SK-N-SH treated with all-trans-retinoic acid at 6 μM for 48 hours (cell line): ENCODE data around the gene RAI14.

ENCODE experiments used
- ATAC-seq: fragments of 200-7000 bp; cut with Tn5 transposase; 3 replicates; pipeline ENCODE4 v1.9.1; 2020; ENCODE audit warnings: mild to moderate bottlenecking, moderate library complexity
- ARNTL ChIP-seq: fragments of 450-650 bp; formaldehyde crosslinking; IDR thresholded peaks from 2 replicates; pipeline ENCODE4 v1.5.0; 2020; ENCODE audit warnings: low read depth, mild to moderate bottlenecking, moderate library complexity, borderline replicate concordance
- BACH2 ChIP-seq: fragments of 250-450 bp; sonication (Bioruptor Pico); IDR thresholded peaks from 2 replicates; pipeline ENCODE4 v1.9.0; 2021; ENCODE audit warnings: mild to moderate bottlenecking, borderline replicate concordance
- CSDC2 ChIP-seq: fragments of 250-450 bp; sonication (Bioruptor Pico); IDR thresholded peaks from 2 replicates; pipeline ENCODE4 v1.5.0; 2020; ENCODE audit warnings: mild to moderate bottlenecking, moderate library complexity
- ESRRG ChIP-seq: fragments of 250-450 bp; sonication (Bioruptor Pico); IDR thresholded peaks from 2 replicates; pipeline ENCODE4 v1.6.1; 2021; ENCODE audit warnings: mild to moderate bottlenecking
- GLIS3 ChIP-seq: fragments of 250-450 bp; sonication (Bioruptor Pico); IDR thresholded peaks from 2 replicates; pipeline ENCODE4 v1.5.0; 2020; ENCODE audit warnings: mild to moderate bottlenecking, moderate library complexity
- ISL1 ChIP-seq: fragments of 250-450 bp; sonication (Bioruptor Pico); IDR thresholded peaks from 2 replicates; pipeline ENCODE4 v2.1.2; 2022; ENCODE audit warnings: mild to moderate bottlenecking, moderate library complexity
- OSR1 ChIP-seq: fragments of 250-450 bp; sonication (Bioruptor Pico); IDR thresholded peaks from 2 replicates; pipeline ENCODE4 v1.8.0; 2022; ENCODE audit warnings: moderate library complexity, mild to moderate bottlenecking, inconsistent platforms
- PPARA ChIP-seq: fragments of 250-450 bp; sonication (Bioruptor Pico); IDR thresholded peaks from 2 replicates; pipeline ENCODE4 v1.5.0; 2020; ENCODE audit warnings: mild to moderate bottlenecking, borderline replicate concordance
- RARB ChIP-seq: fragments of 250-450 bp; sonication (Bioruptor Pico); IDR thresholded peaks from 2 replicates; pipeline ENCODE4 v1.8.0; 2021; ENCODE audit warnings: mild to moderate bottlenecking, moderate library complexity
- SNAI2 ChIP-seq: fragments of 250-450 bp; sonication (Bioruptor Pico); IDR thresholded peaks from 2 replicates; pipeline ENCODE4 v1.5.0; 2020; ENCODE audit warnings: mild to moderate bottlenecking, moderate library complexity
- TCF4 ChIP-seq: fragments of 250-450 bp; sonication (Bioruptor Pico); IDR thresholded peaks from 2 replicates; pipeline ENCODE4 v1.8.0; 2021; ENCODE audit warnings: mild to moderate bottlenecking, moderate library complexity, borderline replicate concordance
- TOX ChIP-seq: fragments of 250-450 bp; sonication (Bioruptor Pico); IDR thresholded peaks from 2 replicates; pipeline ENCODE4 v1.8.0; 2021; ENCODE audit warnings: mild to moderate bottlenecking, moderate library complexity, borderline replicate concordance
- ZC3H10 ChIP-seq: fragments of 250-450 bp; sonication (Bioruptor Pico); IDR thresholded peaks from 2 replicates; pipeline ENCODE4 v1.5.1; 2021; ENCODE audit warnings: mild to moderate bottlenecking, moderate library complexity
- ZFP3 ChIP-seq: fragments of 250-450 bp; sonication (Bioruptor Pico); IDR thresholded peaks from 2 replicates; pipeline ENCODE4 v1.5.0; 2020; ENCODE audit warnings: mild to moderate bottlenecking, moderate library complexity
- ZFP30 ChIP-seq: fragments of 450-650 bp; formaldehyde crosslinking; IDR thresholded peaks from 2 replicates; pipeline ENCODE4 v1.5.0; 2022; ENCODE audit warnings: mild to moderate bottlenecking, moderate library complexity
- ZNF565 ChIP-seq: fragments of 450-650 bp; formaldehyde crosslinking; conservative IDR thresholded peaks from 2 replicates; pipeline ENCODE4 v1.5.0; 2020; ENCODE audit warnings: low read depth, mild to moderate bottlenecking, moderate library complexity
- ZNF70 ChIP-seq: fragments of 450-650 bp; formaldehyde crosslinking; IDR thresholded peaks from 2 replicates; pipeline ENCODE4 v1.5.0; 2020; ENCODE audit warnings: mild to moderate bottlenecking, moderate library complexity
- ZNF8 ChIP-seq: fragments of 450-650 bp; formaldehyde crosslinking; IDR thresholded peaks from 2 replicates; pipeline ENCODE4 v1.5.0; 2020; ENCODE audit warnings: mild to moderate bottlenecking, moderate library complexity
- TF ChIP-seq, protein P1 (sequence below): fragments of 250-450 bp; sonication (Bioruptor Pico); IDR thresholded peaks from 2 replicates; pipeline ENCODE4 v1.5.1; 2020; ENCODE audit warnings: low read depth, mild to moderate bottlenecking, moderate library complexity
- TF ChIP-seq, protein P2 (sequence below): fragments of 250-450 bp; sonication (Bioruptor Pico); IDR thresholded peaks from 2 replicates; pipeline ENCODE4 v1.8.0; 2021; ENCODE audit warnings: low read depth, mild to moderate bottlenecking, moderate library complexity, borderline replicate concordance
- TF ChIP-seq, protein P3 (sequence below): fragments of 250-450 bp; sonication (Bioruptor Pico); IDR thresholded peaks from 2 replicates; pipeline ENCODE4 v1.8.0; 2020; ENCODE audit warnings: mild to moderate bottlenecking, moderate library complexity, borderline replicate concordance
- TF ChIP-seq, protein P4 (sequence below): fragments of 250-450 bp; sonication (Bioruptor Pico); IDR thresholded peaks from 2 replicates; pipeline ENCODE4 v1.5.1; 2021; ENCODE audit warnings: mild to moderate bottlenecking, moderate library complexity

Gene RAI14

DNA sequence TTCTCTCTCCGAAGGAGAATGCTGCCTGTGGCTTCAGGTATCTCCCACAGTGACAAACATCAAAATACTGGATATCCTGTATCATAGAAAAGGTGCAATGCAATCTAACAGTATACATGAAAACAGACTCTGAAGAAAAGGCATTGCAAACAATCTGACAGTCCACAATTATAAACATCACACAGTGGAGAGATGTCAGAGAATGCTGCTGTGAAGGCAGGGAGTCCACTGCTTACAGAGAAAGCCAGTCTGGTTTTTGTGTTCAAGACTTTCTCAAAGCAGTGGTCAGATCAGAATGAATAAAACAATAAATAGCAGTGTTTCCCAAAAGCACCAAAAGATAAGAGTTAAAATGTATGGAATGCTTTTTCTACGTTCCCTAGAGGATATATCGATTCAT lies 211.5 kb downstream of the RAI14 start:
- ATAC-seq: no peak
- TF ChIP-seq OSR1 (CRISPR knock-in tag) (no peak), ZFP30 (CRISPR knock-in tag) (no peak)
- TF ChIP-seq, protein P1, sequence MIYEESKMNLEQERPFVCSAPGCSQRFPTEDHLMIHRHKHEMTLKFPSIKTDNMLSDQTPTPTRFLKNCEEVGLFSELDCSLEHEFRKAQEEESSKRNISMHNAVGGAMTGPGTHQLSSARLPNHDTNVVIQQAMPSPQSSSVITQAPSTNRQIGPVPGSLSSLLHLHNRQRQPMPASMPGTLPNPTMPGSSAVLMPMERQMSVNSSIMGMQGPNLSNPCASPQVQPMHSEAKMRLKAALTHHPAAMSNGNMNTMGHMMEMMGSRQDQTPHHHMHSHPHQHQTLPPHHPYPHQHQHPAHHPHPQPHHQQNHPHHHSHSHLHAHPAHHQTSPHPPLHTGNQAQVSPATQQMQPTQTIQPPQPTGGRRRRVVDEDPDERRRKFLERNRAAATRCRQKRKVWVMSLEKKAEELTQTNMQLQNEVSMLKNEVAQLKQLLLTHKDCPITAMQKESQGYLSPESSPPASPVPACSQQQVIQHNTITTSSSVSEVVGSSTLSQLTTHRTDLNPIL (CRISPR knock-in tag): no peak

DNA sequence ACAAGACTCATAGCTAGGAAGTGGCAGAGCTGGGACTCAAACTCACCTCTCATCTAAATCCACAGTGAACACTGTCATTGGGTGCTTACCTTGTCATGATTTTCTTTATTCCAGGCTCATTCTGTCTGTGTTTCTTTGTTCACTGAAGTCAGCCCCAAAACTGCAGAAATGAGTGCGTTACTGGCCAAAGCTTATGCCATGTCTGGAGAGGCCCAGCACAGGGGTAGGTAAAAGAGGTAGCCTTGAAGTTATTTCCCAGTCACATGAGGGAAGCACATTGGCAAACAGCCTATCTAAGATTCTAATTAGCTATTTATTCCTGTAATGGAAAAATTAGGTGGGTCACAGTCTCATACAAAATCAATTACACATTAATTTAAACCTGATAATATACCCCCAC lies 212.7 kb downstream of the RAI14 start:
- no peak for ATAC-seq
- no peak for TF ChIP-seq ISL1 (CRISPR knock-in tag)
- no peak for TF ChIP-seq ZNF565 (CRISPR knock-in tag)
- TF ChIP-seq ESRRG (CRISPR knock-in tag): no peak
- TF ChIP-seq RARB (CRISPR knock-in tag): no peak
- TF ChIP-seq, protein P2, sequence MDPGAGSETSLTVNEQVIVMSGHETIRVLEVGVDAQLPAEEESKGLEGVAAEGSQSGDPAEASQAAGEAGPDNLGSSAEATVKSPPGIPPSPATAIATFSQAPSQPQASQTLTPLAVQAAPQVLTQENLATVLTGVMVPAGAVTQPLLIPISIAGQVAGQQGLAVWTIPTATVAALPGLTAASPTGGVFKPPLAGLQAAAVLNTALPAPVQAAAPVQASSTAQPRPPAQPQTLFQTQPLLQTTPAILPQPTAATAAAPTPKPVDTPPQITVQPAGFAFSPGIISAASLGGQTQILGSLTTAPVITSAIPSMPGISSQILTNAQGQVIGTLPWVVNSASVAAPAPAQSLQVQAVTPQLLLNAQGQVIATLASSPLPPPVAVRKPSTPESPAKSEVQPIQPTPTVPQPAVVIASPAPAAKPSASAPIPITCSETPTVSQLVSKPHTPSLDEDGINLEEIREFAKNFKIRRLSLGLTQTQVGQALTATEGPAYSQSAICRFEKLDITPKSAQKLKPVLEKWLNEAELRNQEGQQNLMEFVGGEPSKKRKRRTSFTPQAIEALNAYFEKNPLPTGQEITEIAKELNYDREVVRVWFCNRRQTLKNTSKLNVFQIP (CRISPR knock-in tag): no peak
- no peak for TF ChIP-seq ZNF70 (CRISPR knock-in tag)
- TF ChIP-seq GLIS3 (CRISPR knock-in tag): no peak
- no peak for TF ChIP-seq BACH2 (CRISPR knock-in tag)
- TF ChIP-seq OSR1 (CRISPR knock-in tag): no peak
- TF ChIP-seq, protein P3, sequence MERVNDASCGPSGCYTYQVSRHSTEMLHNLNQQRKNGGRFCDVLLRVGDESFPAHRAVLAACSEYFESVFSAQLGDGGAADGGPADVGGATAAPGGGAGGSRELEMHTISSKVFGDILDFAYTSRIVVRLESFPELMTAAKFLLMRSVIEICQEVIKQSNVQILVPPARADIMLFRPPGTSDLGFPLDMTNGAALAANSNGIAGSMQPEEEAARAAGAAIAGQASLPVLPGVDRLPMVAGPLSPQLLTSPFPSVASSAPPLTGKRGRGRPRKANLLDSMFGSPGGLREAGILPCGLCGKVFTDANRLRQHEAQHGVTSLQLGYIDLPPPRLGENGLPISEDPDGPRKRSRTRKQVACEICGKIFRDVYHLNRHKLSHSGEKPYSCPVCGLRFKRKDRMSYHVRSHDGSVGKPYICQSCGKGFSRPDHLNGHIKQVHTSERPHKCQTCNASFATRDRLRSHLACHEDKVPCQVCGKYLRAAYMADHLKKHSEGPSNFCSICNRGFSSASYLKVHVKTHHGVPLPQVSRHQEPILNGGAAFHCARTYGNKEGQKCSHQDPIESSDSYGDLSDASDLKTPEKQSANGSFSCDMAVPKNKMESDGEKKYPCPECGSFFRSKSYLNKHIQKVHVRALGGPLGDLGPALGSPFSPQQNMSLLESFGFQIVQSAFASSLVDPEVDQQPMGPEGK (CRISPR knock-in tag): no peak
- TF ChIP-seq ZFP30 (CRISPR knock-in tag): no peak
- TF ChIP-seq, protein P4, sequence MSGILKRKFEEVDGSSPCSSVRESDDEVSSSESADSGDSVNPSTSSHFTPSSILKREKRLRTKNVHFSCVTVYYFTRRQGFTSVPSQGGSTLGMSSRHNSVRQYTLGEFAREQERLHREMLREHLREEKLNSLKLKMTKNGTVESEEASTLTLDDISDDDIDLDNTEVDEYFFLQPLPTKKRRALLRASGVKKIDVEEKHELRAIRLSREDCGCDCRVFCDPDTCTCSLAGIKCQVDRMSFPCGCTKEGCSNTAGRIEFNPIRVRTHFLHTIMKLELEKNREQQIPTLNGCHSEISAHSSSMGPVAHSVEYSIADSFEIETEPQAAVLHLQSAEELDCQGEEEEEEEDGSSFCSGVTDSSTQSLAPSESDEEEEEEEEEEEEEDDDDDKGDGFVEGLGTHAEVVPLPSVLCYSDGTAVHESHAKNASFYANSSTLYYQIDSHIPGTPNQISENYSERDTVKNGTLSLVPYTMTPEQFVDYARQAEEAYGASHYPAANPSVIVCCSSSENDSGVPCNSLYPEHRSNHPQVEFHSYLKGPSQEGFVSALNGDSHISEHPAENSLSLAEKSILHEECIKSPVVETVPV (CRISPR knock-in tag): no peak
- TF ChIP-seq ZNF8 (CRISPR knock-in tag): no peak
- no peak for TF ChIP-seq SNAI2 (CRISPR knock-in tag)
- TF ChIP-seq ARNTL: no peak
- TF ChIP-seq, protein P1 (CRISPR knock-in tag): no peak
- no peak for TF ChIP-seq ZFP3 (CRISPR knock-in tag)
- TF ChIP-seq CSDC2 (CRISPR knock-in tag): no peak

DNA sequence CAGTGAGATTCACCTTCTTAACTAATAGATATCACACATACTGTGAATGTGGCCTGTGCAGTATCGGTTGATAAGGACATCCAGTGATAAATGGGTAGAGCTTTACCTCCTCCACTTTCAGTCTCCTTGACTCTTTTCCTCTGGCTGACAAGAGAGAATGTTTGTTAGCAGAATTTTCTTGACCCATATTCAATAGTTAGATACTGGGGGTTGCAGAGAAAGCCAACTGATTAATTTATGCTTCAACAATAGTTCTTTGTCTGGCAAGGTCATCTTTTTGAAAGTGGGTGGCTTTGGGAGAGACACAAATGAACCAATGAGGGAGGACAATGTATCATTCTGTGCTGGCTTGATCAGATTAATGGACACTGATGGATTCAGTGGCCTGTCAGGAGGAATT lies 213.1 kb downstream of the RAI14 start:
- ATAC-seq: no peak

DNA sequence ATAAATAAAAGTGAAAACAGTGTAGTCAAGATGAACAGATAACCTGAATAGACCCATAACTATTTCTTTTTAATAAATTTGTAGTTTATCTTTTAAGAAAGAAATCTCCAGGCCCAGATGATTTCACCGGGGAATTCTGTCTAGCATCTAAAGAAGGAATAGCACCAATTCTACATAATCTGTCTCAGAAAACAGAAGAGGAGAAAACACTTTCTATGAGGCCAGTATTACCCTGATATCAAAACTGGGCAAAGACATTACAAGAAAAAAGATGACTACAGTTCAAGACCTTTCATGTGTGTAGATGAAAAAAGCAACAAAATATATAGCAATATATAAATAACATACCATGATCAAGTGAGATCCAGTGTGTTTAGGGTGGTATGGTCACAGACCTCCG lies 214.3 kb downstream of the RAI14 start:
- no peak for ATAC-seq

More for the DNA sequence above, 213.1 kb downstream of the RAI14 start:
- TF ChIP-seq ZNF70 (CRISPR knock-in tag): no peak
- no peak for TF ChIP-seq RARB (CRISPR knock-in tag)
- TF ChIP-seq TCF4 (CRISPR knock-in tag): peak; percentile 14; the same call in 1 of the 2 replicates
- no peak for TF ChIP-seq ARNTL

More for the DNA sequence above, 214.3 kb downstream of the RAI14 start:
- TF ChIP-seq ZC3H10 (CRISPR knock-in tag) (no peak), BACH2 (CRISPR knock-in tag) (no peak), OSR1 (CRISPR knock-in tag) (no peak), ZFP30 (CRISPR knock-in tag) (no peak), TOX (CRISPR knock-in tag) (no peak), ESRRG (CRISPR knock-in tag) (no peak), PPARA (CRISPR knock-in tag) (no peak), ARNTL (no peak), ZNF8 (CRISPR knock-in tag) (no peak), CSDC2 (CRISPR knock-in tag) (no peak), TCF4 (CRISPR knock-in tag) (no peak), ZNF70 (CRISPR knock-in tag) (no peak)
- TF ChIP-seq, protein P4 (CRISPR knock-in tag): no peak
